ENCODE results near the gene SLC38A8. TPM values are rescaled to one million over a fixed set of nuclear protein-coding genes. Genes with fewer than 3 reads are reported as not detected.

SLC38A8 gene
- total and polyA plus RNA-seq, 8 donors, result 0.08 TPM; not detected in 7

GRCh38 chr16:84047206-84047605 lies 4.6 kb upstream of the SLC38A8 start:
- 85 to 93% (median 91%) methylated on average over 6 of the region's 6 CpGs for WGBS, 5 donors

DNA sequence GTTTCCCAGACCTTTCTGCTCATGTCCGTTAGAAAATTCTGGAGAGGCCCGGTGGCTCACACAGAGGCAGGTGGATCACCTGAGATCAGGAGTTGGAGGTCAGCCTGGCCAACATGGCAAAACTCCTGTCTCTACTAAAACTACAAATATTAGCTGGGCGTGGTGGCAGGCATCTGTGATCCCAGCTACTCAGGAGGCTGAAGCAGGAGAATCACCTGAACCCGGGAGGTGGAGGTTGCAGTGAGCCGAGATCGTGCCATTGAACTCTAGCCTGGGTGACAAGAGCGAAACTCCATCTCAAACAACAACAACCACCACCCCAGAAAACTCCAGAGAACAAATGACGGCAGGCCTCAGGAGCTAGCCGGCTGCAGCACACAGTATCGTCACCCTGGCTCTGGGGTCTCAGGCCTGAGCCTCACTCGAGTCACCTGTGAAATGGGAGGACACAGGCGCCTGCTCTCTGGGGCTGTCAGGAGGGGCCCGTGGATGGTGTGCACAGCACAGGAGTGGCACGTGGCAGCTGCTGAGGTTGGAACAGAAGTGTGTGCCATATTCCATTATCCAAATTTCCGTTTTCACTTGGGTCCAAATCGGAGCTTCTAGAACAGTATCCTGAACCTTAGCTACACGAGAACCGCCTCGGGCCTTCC lies 3.3 kb upstream of the SLC38A8 start:
- H3K4me1 ChIP-seq, result peaks cover 0 to 18% (median 11%) of the 10 kb centered on the region in 4 donors
- TF ChIP-seq EP300 (IDR thresholded peaks at IDR 0.05) (no peak), POLR2A (IDR thresholded peaks at IDR 0.05) (no peak), CTCF (IDR thresholded peaks at IDR 0.05) (no peak), POLR2AphosphoS5 (IDR thresholded peaks at IDR 0.05) (no peak)
- DNase-seq, result no peak
- no peak overlapping the region for H3K4me3 ChIP-seq
- H3K27ac ChIP-seq, result no peak overlapping the region
- H3K27me3 ChIP-seq, result peaks cover 0 to 46% (median 12%) of the 10 kb centered on the region in 3 donors
- 83 to 95% (median 91%) methylated on average over 18 to 19 of the region's 19 CpGs for WGBS, 5 donors
- intact Hi-C loops (cut with DNase I; ENCODE audit: low total_unique reads), result loop anchor here (10.0 kb wide), 1 partner anchor 71 kb away; no protein-coding TSS in a partner anchor
- peaks cover 0 to 38% (median 27%) of the 10 kb centered on the region in 4 donors for H3K36me3 ChIP-seq
- H3K9me3 ChIP-seq, result no peaks in the 10 kb centered on the region

More at GRCh38 chr16:84047206-84047605, 4.6 kb upstream of the SLC38A8 start:
- peaks cover 5 to 49% (median 36%) of the 10 kb centered on the region in 4 donors for H3K36me3 ChIP-seq
- H3K27ac ChIP-seq, result no peak overlapping the region
- H3K27me3 ChIP-seq, result peaks cover 0 to 33% (median 12%) of the 10 kb centered on the region in 3 donors
- H3K4me1 ChIP-seq, result peaks cover 0 to 18% (median 11%) of the 10 kb centered on the region in 4 donors
- no peak overlapping the region for H3K4me3 ChIP-seq
- no peak for TF ChIP-seq EP300 (IDR thresholded peaks at IDR 0.05)
- TF ChIP-seq POLR2AphosphoS5 (IDR thresholded peaks at IDR 0.05), result no peak
- no peak for TF ChIP-seq POLR2A (IDR thresholded peaks at IDR 0.05)
- TF ChIP-seq CTCF (IDR thresholded peaks at IDR 0.05), result no peak
- no peak for DNase-seq
- no peaks in the 10 kb centered on the region for H3K9me3 ChIP-seq
- intact Hi-C loops (cut with DNase I; ENCODE audit: low total_unique reads), result loop anchor here (10.0 kb wide), 1 partner anchor 72 kb away; no protein-coding TSS in a partner anchor

GRCh38 chr16:84045001-84045817 lies 2.6 kb upstream of the SLC38A8 start:
- WGBS, 5 donors, result 50 to 62% (median 58%) methylated on average over 19 to 36 of the region's 36 CpGs
- Histone ChIP-seq H3K36me3 (peaks cover 0 to 33% (median 23%) of the 10 kb centered on the region in 4 donors), H3K27ac (no peak overlapping the region), H3K27me3 (peaks cover 0 to 50% (median 12%) of the 10 kb centered on the region in 3 donors), H3K9me3 (no peaks in the 10 kb centered on the region), H3K4me3 (no peak overlapping the region), H3K4me1 (peaks cover 0 to 18% (median 11%) of the 10 kb centered on the region in 4 donors)
- intact Hi-C loops (cut with DNase I; ENCODE audit: low total_unique reads), result loop anchor here (10.0 kb wide), 1 partner anchor 70 kb away; no protein-coding TSS in a partner anchor
- DNase-seq, result no peak
- TF ChIP-seq CTCF (IDR thresholded peaks at IDR 0.05) (no peak), EP300 (IDR thresholded peaks at IDR 0.05) (no peak), POLR2AphosphoS5 (IDR thresholded peaks at IDR 0.05) (no peak), POLR2A (IDR thresholded peaks at IDR 0.05) (no peak)

- 33 to 54% (median 44%) methylated on average over 5 of the region's 5 CpGs for WGBS, 5 donors
- Histone ChIP-seq H3K4me1 (peaks cover 0 to 18% (median 9%) of the 10 kb centered on the region in 4 donors), H3K27me3 (peaks cover 0 to 56% (median 12%) of the 10 kb centered on the region in 3 donors), H3K4me3 (no peak overlapping the region), H3K27ac (no peak overlapping the region), H3K36me3 (peaks cover 0 to 21% (median 12%) of the 10 kb centered on the region in 4 donors), H3K9me3 (no peaks in the 10 kb centered on the region)
- DNase-seq, result peak in 1 of 2 donors; percentile 40
- intact Hi-C loops (cut with DNase I; ENCODE audit: low total_unique reads), result loop anchor here (10.0 kb wide), 1 partner anchor 69 kb away; no protein-coding TSS in a partner anchor
- TF ChIP-seq POLR2A (IDR thresholded peaks at IDR 0.05) (no peak), EP300 (IDR thresholded peaks at IDR 0.05) (no peak), POLR2AphosphoS5 (IDR thresholded peaks at IDR 0.05) (no peak), CTCF (IDR thresholded peaks at IDR 0.05) (no peak)
These were observed 1.5 kb upstream of the SLC38A8 start for GRCh38 chr16:84044118-84044488.
